COLO829 (cell line): ENCODE results near the gene DGCR8.

Experiments
- DNase-seq: peaks from one replicate; pipeline ENCODE4 v3.0.0; 2012; ENCODE audit warnings: low spot score

Gene DGCR8

DNA sequence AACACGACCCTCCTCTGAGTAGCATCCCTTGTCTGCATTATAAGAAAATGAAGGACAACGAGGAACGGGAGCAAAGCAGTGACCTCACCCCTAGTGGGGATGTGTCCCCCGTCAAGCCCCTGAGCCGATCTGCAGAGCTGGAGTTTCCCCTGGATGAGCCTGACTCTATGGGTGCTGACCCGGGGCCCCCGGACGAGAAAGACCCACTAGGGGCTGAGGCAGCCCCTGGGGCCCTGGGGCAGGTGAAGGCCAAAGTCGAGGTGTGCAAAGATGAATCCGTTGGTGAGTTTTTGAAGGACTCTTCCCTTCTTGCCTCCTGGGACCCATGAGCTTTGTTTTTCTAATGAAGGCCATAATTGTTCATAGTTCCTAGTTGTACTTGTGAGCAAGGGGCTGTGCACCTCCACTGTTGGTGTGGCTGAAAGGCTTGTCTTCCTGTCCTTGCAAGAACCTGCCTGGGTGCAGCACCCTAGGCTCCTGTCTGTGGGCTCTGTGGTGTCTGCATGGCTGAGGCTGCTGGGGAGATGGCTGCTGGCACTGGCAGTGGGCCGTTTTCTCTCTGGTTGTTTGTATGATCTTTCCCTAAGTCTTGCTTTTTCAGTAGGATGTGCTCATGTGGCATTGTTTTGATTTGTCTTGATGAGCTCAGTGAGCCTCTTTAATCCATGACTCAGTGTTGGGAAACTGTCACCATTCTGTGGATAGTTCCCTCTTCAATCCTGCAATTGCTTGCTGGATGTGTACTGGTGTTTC lies 10.1 kb downstream of the DGCR8 start:
- no peak for DNase-seq

DNA sequence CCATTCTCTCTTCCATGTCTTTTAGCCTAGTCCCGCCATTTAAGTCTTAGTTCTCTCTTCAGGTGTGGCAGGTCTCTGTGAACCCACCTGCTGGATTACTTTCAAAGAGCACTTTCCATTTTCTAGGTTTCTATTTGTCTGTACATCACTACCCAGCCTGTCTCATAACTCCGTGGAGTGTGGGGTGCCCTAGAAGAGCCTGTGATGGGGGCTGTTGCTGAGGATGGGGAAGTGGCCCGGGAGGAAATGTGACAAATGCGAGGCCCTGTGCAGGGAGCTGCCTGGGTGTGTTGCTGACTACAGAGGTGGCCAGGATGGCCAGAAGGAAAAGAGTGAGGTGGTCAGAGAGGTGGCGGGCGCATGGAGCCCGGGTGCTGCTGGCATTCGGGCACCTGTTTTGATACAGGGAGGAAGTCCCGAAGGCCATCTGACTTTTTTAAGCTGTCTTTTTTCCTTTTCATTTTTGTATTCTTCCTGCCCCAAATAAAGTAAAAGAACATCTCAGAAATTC lies 10.7 kb downstream of the DGCR8 start:
- no peak for DNase-seq

DNA sequence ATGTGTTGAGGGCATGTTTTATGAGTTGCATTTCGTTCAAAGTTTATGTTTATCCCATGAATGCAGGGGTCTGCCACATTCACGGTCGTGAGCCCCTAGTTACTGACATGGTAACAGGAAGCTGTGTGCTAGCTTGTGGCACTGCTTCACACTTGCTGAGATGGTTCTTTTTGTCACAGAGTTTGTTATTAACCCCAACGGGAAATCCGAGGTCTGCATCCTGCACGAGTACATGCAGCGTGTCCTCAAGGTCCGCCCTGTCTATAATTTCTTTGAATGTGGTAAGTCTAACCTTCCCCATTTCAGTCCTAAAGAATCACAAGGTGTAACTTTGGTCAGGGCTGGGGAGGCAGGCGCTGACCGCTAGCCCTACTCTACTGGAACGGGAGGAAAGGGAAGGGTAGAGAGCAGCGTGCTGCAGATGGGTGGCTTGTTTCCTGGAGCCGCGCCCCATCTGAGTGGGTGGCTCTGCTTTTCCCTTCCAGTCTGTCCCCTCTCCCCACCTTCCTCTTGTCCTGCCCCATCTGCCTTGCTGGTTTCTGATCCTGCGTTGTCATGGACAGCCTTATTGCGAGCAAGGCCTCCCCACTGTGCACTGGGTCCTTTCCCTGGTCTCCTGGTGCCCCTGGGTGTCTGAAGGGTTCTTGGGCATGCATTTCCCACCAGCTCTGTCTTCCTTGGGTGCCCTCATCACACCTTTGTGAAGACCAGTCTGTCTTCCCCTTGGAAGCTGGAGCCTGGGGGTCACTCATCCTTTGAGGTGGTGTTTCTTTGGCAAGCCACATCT lies 11.8 kb downstream of the DGCR8 start:
- no peak for DNase-seq

DNA sequence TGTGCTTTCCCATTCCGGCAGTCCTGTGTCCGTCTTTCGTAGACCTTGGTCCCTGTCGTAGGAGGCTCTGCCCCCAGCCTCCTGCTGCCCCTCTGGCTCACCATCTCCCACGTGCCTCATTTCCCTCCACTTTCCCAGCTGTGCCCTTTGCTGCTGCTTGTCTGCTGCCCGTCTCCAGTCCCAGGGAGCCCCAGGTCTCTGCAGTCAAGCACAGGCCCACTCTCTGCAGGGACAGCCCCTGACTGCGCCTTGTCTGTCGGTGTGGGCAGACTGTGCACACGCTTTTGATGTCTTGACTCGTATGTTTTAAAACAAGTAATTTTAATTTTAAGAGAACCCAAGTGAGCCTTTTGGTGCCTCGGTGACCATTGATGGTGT lies 12.4 kb downstream of the DGCR8 start:
- no peak for DNase-seq

DNA sequence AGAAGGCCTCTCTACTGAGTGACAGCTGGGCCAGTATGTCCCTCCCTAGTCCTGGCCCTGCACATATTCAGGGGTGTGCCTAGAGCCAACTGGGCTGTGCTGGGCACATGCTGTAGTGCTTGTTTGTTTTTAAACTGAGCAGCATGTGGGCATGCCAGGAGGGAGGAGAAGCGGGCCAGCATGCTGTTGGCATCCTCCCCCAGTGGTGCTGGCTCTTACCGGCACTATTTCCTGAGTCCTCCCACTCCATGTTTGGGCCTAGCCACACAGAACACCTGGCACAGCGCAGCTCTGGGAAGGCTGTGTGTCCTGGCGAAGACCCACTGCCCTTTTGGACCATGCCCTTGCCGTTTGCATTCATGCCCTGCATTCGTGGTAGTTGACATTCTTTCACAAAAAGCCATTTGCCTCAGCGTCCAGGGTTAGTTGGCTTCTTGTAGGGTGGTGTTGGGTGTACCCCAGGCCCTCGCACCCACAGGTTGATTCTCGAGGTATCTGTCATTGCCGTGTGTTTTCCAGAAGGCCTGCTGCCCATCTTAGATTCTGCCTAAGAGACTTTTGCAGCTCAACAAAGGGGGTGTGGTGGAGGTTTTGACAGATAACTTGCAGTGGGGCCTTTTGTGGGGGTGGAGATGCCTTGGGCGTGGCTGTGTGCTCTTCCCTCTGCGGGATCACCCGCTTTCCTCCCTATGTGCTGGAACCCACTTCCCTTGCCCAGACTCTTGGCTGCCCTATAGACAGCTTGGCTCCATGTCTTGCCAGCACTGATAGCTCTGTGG lies 13.6 kb downstream of the DGCR8 start:
- DNase-seq, result no peak

DNA sequence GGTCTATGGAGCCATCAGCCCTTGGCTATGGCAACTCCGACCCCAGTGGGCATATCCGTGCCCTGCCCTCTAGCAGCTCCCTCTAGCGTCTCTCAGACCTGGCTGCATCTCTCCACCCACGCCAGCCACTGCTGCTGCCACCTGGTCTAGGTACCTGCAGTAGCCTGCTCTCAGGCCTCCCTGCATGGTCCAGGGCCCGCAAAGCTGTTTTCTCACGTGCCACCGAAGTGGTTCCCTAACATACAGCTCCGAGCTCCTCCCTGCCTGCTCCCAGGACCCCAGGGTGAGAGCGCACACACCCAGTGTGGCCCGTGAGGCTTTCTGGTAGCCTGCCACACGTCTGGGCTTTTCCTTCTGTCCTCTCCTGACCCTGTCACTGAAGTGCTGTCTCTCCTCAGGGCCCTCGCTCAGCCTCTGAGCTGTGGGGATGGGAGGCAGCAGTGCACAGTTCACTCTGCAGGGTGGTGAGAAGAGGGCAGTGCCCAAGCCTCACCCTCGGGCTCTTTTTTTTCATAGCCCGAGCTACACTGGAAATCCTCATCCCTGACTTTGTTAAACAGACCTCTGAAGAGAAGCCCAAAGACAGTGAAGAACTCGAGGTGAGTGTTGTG lies 14.3 kb downstream of the DGCR8 start:
- no peak for DNase-seq

DNA sequence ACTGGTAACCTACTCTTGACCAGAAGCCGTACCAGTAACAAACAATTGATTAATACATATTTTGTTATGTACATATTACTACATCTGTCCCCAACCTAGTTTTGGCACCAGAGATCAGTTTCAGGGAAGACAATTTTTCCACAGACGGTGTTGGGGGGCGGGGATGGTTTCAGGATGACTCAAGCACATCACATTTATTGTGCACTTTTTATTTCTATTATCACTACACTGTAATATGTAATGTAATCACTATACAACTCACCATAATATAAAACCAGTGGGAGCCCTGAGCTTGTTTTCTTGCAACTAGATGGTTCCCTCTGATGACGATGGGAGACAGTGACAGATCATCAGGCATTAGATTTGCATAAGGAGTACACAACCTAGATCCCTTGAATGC lies 15.5 kb downstream of the DGCR8 start:
- DNase-seq, result no peak

DNA sequence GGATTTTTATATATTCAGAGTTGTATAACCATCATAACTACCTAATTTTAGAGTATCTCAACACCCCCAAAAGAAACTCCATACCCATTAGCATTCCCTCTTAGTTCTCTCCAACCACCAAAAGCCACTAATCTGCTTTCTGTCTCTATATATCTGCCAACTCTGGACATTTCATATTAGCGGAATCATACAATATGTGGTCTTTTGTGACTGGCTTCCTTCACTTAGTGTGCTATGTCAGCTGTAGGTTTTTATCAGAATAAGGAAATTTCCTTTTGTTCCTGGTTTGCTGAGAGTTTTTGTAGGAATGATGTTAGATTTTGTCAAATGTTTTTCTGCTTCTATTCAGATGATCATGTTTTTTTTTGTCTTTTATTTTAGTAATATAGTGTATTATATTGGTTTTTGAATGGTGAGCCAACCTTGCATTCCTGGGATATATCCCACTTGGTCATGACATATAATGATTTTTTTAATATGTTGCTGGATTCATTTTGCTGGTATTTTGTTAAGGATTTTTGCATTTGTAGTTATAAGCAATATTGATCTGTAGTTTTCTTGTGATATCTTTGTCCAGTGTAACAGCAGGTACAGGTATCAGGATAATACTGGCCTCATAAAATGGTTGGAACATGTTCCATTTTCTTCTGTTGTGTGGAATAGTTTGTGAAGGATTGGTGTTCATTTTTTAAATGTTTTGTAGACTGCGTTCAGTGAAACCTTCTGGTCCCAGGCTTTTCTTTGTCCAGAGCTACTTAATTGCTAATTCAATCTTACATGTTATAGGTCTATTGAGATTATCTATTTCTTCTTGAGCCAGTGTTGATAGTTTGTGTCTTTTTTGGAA lies 16.8 kb downstream of the DGCR8 start:
- DNase-seq, result no peak

DNA sequence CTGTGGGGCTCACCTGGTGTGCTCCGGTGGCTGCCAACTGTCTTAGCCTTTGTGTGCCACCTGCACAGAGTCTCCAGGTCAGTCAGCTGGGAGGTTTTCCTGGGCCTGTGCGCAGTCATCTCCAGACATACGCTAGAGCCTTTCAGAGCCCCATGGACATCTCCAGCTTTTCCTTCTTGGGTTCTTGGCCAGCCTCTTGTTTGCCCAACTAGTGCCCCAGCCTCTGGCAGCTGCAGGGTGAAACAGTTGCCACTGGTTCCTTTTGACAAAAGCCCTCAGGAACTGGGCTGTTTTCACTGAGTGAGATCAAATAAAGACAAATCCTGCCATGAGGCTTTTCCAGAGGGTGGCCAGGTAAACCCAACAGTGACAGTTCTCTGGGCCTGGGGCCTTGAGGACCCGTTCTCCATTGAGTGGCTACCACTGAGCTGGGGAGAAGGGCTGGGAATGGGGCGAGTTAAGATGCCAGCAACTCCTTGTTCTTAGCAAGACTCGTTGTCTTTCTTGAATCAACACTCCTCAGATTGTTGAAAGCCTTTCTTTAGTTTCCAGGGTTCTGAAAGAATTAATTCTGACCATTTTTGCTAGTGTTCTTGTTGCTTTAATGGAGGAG lies 19.2 kb downstream of the DGCR8 start:
- no peak for DNase-seq

DNA sequence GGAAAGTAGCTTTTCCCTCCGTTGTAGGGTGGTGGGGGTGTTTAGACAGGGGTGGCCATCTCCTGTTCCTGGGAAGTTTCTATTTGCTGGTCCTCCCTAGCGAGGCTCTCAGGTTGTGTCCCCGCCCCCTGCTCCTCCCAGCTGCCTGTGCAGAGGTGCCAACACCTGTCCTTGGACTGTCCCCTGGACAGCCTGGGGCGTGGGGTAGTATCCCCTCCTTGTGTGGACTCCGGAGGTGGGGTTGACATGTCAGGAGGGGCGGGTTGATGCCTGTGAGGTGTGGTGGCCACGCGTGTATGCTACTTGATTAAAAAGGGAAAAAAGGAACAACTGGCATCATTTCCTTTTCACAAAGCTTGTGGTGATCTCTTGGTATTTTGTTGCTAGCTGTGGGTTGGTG lies 21.6 kb downstream of the DGCR8 start:
- DNase-seq, result no peak

DNA sequence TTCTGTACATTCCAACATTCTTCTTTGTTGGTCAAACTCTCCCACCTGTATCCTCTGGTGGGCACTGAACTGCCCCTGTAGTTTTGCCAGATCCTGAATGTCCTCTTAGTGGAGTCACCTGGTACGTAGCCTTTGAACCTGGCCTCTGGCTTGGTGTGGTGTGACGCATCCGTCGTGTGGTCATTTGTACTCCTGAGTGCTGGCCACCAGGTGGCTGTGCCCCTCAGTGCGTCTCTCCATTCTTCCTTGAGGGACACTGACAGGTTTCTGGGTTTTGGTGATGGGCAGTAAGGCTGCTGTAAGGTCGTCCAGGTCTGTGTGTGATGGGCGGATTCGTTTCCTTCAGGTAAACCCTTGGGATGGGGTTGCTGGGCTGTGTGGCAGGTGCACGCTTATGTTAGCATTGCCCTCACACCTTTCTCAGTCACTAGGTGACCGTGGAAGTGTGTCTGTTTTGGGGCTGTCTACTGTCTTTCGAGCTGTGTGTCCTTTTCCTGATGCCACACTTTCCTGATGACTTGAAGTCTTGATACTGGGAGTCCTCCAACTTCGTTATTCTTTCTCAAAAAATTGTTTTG lies 22.3 kb downstream of the DGCR8 start:
- no peak for DNase-seq

DNA sequence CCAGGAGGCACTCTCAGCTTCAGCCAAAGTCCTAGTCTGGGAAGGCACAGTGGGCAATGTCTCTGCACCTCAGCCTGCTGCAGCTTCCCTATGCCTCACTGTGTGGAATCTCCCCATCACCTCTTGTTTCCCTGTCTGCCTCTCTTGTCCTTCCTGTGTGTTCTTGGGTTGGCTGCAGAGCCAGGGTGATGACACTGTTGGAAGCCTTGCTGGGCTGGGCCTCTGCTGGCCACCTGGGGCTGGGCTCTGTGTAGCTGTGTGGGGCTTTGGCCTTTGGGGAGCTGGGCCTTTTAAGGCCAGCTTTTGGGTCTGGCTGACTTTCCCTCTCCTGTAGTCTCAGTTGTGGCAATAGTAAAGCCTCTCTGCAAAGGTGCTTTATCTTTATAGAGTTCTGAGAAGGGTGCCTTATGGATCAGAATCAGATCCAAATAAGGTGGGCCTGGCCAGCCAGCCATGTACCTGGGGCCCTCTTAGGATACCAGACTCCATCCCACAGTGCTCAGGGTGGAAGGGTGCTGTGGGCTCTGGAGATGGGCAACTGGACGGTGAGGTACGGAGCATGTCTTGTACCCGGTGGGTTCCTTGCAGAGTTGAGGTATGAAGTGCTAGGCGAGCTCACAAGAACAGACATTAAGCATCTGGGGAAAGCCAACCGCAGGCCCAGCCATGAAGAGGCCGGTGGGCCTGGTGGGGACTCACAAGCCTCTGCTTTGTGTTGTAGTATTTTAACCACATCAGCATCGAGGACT lies 25.6 kb downstream of the DGCR8 start:
- no peak for DNase-seq

DNA sequence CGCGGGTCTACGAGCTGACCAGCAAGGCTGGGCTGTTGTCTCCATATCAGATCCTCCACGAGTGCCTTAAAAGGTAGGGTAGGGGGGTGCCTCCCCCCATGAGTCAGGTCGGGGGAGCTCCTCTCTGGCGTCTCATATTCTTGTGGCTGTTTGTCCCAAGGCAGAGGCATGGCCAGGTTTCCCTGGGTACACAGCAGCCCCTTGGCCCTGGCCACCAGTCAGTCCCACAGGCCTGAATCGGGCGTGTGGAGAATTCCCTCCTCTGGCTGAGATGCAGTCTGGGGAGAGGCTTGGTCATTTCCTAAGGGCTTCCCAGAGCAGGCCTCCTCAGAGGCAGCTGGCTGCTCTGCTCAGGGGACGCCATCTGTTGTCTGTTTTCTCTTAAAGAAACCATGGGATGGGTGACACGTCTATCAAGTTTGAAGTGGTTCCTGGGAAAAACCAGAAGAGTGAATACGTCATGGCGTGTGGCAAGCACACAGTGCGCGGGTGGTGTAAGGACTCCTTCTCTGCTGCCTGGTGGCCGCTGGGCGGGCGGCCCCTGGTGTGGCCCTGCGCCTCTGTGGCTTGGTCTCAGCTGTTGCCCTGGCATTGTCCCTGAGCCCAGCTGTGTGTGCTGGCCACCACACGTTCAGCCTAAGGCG lies 26.3 kb downstream of the DGCR8 start:
- DNase-seq, result no peak

DNA sequence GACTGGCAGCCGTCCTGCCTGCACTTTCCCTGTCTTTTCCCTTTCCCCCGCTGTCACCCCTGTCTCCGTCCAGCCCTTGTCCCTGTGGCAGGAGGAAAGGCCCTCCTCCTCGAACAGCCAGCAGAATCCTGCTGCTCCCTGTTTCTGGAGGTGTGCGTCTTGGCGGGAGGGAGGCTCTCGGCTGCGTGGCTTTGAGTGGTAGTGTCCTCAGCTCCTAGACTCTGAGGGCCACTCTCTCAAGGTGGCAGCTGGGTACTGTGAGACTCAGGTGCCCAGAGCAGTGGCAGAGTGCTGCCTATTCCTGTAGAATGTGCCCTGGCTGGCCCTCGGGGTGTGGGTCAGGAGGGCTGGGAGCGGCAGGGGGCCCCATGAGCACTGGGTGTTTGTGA lies 26.8 kb downstream of the DGCR8 start:
- no peak for DNase-seq

DNA sequence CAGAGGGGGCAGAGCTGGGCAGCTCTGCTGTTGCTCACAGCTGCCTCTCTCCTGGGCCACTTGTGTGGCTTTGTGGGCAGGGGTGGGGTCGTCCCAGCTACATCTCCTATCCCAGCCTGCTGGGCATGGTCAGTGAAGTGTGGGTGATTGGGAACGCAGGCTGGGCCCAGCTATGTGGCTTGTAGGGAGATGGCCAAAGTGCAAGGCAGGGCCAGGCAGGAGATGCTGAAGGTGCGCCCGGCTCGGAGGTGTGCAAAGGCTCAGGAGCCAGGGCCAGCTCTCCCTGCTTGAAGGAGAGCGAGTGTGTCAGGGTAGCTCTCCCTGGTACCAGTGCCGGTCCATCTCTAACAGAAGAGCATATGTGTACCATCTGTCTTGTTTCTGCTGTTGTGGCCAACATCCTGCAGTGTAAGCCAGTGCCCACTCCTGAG lies 27.4 kb downstream of the DGCR8 start:
- no peak for DNase-seq

DNA sequence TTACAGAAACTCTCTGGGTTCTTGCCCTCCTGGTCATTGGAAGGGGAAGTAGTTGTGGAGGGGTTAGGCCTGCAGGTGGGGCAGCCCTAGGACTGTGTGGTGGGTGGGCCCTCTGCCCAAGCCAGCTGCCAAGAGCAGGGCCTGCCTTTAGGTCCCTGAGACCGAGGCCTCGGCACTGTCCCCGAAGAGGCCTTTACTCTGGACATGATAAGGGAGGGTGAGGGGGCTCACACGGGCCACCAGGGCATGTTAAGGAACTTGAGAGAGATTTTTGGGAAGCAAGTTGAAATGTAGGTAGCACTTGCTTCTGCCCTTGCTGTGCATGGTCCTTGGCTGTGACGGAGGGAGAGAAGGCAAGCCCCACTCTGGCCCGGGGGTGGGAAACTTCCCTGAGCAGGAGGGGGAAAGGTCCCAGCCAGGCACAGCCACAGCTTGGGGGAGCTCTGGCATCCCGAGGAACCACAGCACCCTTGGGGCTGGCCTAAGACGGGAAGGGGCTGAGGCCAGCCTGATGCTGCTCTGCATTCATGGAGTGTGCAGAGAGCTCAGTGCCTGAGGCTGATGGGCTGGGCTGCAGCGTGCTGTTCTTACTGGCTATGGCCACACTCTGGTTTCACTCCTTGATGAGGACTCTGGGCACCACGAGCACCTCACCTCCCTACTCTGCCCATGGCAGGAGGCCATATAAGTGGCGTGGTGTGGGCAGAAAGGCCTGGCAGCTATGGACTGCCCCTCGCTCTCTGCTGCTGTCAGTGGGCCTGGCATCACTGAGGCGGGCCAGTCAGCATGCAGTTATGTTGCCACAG lies 28.1 kb downstream of the DGCR8 start:
- no peak for DNase-seq

DNA sequence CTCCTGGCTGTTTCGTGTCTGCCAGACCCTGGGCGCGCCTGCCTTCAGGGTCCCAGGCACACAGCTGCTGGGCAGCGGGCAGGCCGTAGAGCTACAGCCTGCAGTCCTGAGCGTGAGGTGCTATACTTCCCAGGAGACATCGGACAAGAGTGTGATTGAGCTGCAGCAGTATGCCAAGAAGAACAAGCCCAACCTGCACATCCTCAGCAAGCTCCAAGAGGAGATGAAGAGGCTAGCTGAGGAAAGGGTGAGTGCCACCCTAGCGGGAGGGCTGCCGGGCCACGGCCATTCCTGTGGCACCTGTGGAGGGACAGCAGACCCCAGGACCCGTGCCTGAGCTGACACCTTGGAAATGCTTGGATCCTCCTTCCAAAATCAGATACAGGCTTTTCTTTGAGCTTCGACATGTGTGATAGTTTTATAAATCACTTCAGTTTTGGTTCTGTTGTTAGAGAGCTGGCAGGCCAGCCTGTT lies 28.8 kb downstream of the DGCR8 start:
- no peak for DNase-seq
